B cell (primary cell): Measurements from ENCODE around the gene RETREG2.

Source experiments
- CTCF ChIP-seq: fragments of 200-600 bp; IDR thresholded peaks from one replicate; pipeline ENCODE4 v1.8.0; 2022; ENCODE audit warnings: antibody characterized with exemption, mild to moderate bottlenecking
- EZH2 ChIP-seq: IDR thresholded peaks from 2 replicates; pipeline ENCODE4 v1.6.1; 2012; ENCODE audit warnings: borderline replicate concordance, low read depth, mild to moderate bottlenecking, moderate library complexity, low read length; ENCODE audit not compliant: insufficient read depth, poor library complexity, severe bottlenecking

GRCh38 chr2:219142329-219142728, 35.7 kb upstream of the RETREG2 start:
- TF ChIP-seq CTCF (no peak), EZH2 (no peak)
